Measurements from ENCODE around the gene BCL7B. TPM values are rescaled to one million over a fixed set of nuclear protein-coding genes. Genes with fewer than 3 reads are reported as not detected.
"Not testable (repeated sequence)": the region's sequence is repeated elsewhere in the genome, so short reads cannot be mapped to it uniquely, and the experiment has no call there.

Gene BCL7B
- total RNA-seq, 3 donors from 2014 or later: 29.6 to 93.0 (median 40.6) TPM

DNA sequence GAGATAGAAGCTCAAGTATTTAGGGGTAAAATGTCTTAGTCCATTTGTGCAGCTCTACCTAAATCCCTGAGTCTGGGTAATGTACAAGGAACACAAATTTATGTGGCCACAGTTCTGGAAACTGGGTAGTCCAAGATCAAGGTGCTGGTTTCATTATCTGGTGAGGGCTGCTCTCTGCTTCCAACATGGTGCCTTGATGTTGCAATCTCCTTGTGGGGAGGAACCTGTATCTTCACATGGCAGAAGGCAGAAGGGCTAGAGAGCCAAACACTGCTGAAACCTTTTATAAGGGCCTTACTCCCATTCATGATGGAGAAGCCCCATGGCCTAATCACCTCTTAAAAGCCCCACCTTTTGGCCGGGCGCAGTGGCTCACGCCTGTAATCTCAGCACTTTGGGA lies 26.7 kb downstream of the BCL7B start:
- no peak overlapping the region for H3K4me3 ChIP-seq
- intact Hi-C loops (cut with DNase I; ENCODE audit: low total_unique reads): no loop called here
- DNase-seq (ENCODE audit: low spot score in 2 of 2): no peak
- TF ChIP-seq, protein P1, sequence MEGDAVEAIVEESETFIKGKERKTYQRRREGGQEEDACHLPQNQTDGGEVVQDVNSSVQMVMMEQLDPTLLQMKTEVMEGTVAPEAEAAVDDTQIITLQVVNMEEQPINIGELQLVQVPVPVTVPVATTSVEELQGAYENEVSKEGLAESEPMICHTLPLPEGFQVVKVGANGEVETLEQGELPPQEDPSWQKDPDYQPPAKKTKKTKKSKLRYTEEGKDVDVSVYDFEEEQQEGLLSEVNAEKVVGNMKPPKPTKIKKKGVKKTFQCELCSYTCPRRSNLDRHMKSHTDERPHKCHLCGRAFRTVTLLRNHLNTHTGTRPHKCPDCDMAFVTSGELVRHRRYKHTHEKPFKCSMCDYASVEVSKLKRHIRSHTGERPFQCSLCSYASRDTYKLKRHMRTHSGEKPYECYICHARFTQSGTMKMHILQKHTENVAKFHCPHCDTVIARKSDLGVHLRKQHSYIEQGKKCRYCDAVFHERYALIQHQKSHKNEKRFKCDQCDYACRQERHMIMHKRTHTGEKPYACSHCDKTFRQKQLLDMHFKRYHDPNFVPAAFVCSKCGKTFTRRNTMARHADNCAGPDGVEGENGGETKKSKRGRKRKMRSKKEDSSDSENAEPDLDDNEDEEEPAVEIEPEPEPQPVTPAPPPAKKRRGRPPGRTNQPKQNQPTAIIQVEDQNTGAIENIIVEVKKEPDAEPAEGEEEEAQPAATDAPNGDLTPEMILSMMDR (IDR thresholded peaks at IDR 0.05): no peak
- TF ChIP-seq POLR2A (IDR thresholded peaks at IDR 0.05): no peak
- TF ChIP-seq POLR2AphosphoS5 (IDR thresholded peaks at IDR 0.05): no peak
- H3K36me3 ChIP-seq: no peaks in the 10 kb centered on the region
- H3K9me3 ChIP-seq: no peaks in the 10 kb centered on the region
- H3K27me3 ChIP-seq: no peaks in the 10 kb centered on the region
- no peak overlapping the region for H3K27ac ChIP-seq
- no peaks in the 10 kb centered on the region for H3K4me1 ChIP-seq

DNA sequence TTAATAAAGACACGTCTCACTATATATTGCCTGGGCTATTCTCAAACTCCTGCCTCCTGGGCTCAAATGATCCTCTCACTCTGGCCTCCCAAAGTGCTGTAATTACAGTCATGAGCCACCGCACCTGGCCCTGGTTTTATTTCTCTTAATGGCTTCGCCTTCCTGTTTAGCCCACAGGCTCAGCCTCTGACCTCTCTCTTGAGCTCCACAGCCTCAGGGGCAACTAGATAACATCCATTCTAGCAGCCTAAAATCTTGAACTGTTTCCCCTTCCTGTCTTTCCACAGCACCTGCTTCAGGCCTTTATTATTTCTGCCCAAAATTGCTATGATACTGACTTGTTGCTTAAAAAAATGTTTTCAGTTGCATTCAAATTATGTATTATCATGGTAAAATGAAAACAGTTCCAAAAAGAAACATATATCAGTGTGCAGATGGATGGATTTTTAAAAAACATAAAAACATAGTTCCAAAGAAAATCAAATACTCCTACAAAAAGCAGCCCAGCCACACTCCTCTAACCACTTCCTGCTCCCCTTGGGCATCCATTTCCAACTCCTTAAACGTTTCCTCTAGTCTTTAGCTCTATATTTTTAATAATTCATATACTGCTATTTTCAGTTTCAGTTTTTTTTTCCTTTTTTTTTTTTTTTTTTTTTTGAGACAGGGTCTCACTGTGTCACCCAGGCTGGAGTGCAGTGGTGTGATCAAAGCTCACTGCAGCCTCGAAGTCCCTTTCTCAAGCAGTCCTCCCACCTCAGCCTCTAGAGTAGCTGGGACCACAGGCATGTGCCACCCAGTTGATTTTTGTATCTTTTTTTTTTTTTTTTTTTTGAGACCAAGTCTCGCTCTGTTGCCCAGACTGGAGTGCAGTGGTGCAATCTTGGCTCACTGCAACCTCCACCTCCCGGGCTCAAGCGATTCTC lies 30.3 kb downstream of the BCL7B start:
- Histone ChIP-seq H3K4me1 (no peaks in the 10 kb centered on the region), H3K4me3 (no peak overlapping the region), H3K9me3 (no peaks in the 10 kb centered on the region), H3K27me3 (no peaks in the 10 kb centered on the region), H3K36me3 (no peaks in the 10 kb centered on the region), H3K27ac (no peak overlapping the region)
- intact Hi-C loops (cut with DNase I; ENCODE audit: low total_unique reads): no loop called here
- TF ChIP-seq POLR2AphosphoS5 (IDR thresholded peaks at IDR 0.05): no peak
- TF ChIP-seq, protein P1 (IDR thresholded peaks at IDR 0.05): no peak
- no peak for TF ChIP-seq POLR2A (IDR thresholded peaks at IDR 0.05)
- no peak for DNase-seq (ENCODE audit: low spot score in 2 of 2)

DNA sequence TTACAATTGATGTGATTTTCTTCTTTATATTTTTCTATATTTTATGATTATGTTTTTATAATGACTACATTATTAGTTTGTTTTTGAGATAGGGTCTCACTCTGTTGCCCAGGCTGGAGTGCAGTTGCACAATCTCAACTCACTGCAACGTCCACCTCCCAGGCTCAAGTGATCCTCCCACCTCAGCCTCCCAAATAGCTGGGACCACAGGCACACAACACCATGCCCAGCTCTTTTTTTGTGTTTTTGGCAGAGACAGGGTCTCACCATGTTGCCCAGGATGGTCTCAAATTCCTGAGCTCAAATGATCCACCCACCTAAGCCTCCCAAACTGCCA lies 31.4 kb downstream of the BCL7B start:
- intact Hi-C loops (cut with DNase I; ENCODE audit: low total_unique reads); H3K36me3 ChIP-seq; DNase-seq (ENCODE audit: low spot score in 2 of 2): not testable (repeated sequence)

DNA sequence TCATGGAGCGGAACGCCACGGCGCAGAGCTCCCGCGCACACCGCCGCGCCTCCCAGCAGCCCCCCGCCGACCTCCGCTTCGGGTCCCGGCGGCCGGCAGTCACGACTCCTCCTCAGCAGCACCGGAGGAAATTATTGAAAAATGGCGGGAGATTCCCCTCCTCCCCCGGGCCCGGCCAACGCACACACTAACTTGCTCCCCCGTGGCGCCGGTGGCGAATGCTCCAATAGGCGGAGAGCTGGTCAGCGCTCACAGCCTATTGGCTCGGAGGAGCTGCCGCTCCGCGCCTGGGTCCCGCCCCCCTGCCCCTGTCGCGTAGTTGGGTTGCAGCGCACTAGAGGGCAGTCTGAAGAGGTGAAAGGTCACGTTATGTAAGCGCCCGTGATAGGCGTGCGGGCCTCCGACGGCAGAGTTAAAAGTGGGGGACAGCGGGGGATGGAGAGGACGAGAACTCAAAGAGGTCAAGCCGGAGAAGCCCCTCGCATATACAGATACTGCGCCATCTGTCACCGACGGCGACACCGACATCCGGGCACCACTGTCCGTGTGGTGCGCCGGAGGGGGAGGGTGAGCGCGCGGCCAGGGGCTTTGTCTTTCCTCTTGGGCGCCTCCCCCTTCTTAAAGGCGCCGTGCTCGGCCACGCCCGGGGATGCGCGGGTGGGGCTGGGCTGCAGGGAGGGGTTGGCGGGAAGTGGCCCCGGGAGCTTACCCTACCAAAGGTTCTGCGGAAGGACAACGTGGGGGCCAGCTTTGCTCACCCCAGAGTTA lies 35.2 kb downstream of the BCL7B start, which contains the start of gene BAZ1B:
TSS of gene BAZ1B (minus strand) at position 189 of the 768 bp plus-strand sequence. CDS start 360 bp downstream, outside the sequence.
- H3K4me3 ChIP-seq: peak within 1 kb of the TSS; percentile 86 to 88 (median 87)
- no peaks in the 10 kb centered on the region for H3K27me3 ChIP-seq
- intact Hi-C loops (cut with DNase I; ENCODE audit: low total_unique reads): no loop called here
- TF ChIP-seq, protein P1 (IDR thresholded peaks at IDR 0.05): peak; percentile 21 to 50 (median 46)
- TF ChIP-seq POLR2AphosphoS5 (IDR thresholded peaks at IDR 0.05) (peak; percentile 79 to 93 (median 90)), POLR2A (IDR thresholded peaks at IDR 0.05) (no peak)
- H3K27ac ChIP-seq: peak within 1 kb of the TSS; percentile 94
- no peaks in the 10 kb centered on the region for H3K9me3 ChIP-seq
- no peaks in the 10 kb centered on the region for H3K36me3 ChIP-seq
- peaks cover 3 to 15% of the 10 kb centered on the region in 2 donors for H3K4me1 ChIP-seq
- peak; percentile 98 for DNase-seq (ENCODE audit: low spot score in 2 of 2)

More for the DNA sequence above, 31.4 kb downstream of the BCL7B start:
- not testable (repeated sequence) for H3K27me3 ChIP-seq, H3K27ac ChIP-seq, H3K4me1 ChIP-seq, H3K4me3 ChIP-seq, H3K9me3 ChIP-seq

DNA sequence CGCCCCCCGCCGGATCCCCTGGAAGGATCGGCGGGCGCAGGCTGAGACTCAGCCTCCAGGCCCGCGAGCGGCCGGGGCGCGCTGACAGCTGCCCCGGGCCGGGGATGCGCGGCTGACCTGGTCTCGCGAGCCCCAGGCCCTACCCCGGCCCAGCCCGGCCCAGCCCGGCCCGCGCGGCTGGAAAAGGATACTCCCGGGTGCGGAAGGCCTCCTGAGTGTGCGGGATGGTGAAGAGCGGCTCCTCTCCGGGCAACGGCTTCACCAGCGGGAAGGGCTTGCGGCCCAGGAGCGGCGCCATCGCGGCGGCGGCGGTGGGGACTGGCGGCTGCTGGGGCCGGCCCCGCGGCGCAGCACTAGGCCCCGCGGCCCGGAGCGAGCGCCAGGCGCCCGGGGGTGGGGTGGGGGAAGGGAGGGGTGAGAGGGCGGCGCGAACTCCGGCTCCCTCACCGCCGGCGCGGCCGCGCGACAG lies 35.8 kb downstream of the BCL7B start:
- H3K27ac ChIP-seq: peak overlapping the region; percentile 94
- H3K4me1 ChIP-seq: peaks cover 3 to 15% of the 10 kb centered on the region in 2 donors
- no peaks in the 10 kb centered on the region for H3K9me3 ChIP-seq
- no peaks in the 10 kb centered on the region for H3K36me3 ChIP-seq
- intact Hi-C loops (cut with DNase I; ENCODE audit: low total_unique reads): no loop called here
- H3K4me3 ChIP-seq: peak overlapping the region; percentile 86 to 88 (median 87)
- TF ChIP-seq POLR2A (IDR thresholded peaks at IDR 0.05) (no peak), POLR2AphosphoS5 (IDR thresholded peaks at IDR 0.05) (no peak)
- TF ChIP-seq, protein P1 (IDR thresholded peaks at IDR 0.05): no peak
- no peaks in the 10 kb centered on the region for H3K27me3 ChIP-seq
- peak; percentile 20 to 53 for DNase-seq (ENCODE audit: low spot score in 2 of 2)

Data from breast epithelium (tissue), 4 donors.